ENCODE results near the gene MCM9.

The MCM9 gene

DNA sequence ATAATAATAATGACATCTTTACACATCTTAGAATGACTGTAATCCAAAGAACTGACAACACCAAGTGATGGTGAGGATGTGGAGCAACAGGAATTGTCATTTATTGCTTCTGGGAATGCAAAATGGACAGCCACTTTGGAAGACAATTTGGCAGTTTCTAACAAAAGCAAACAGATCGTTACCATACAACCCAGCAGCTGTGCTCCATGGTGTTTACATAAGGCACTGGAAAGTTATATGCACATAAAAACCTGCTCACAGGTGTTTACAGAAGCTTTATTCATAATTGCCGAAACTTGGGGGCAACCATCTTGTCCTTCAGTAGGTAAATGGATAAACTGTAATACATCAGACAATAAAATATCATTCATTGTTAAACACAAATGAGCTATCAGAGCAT lies 59.3 kb downstream of the MCM9 start:
- Histone ChIP-seq H3K27me3 (ENCODE audit: low read depth, low read length) (no peaks in the 10 kb centered on the region), H4K20me1 (ENCODE audit: insufficient read depth, low read length) (no peaks in the 10 kb centered on the region), H3K4me3 (ENCODE audit: low read length) (no peak overlapping the region), H2AFZ (ENCODE audit: low read depth, low read length) (no peak overlapping the region), H3K79me2 (ENCODE audit: low read length) (peaks cover 13% of the 10 kb centered on the region; the same call in 1 of the 2 replicates), H3K9ac (ENCODE audit: low read length) (no peak overlapping the region), H3K4me1 (ENCODE audit: low read length) (peaks cover 7% of the 10 kb centered on the region), H3K27ac (ENCODE audit: low read length) (no peak overlapping the region), H3K9me3 (ENCODE audit: insufficient read depth, low read length) (no peaks in the 10 kb centered on the region), H3K4me2 (ENCODE audit: low read length) (no peak overlapping the region), H3K36me3 (replicated peaks; ENCODE audit: low read depth, low read length) (no peaks in the 10 kb centered on the region)
- TF ChIP-seq, protein P1, sequence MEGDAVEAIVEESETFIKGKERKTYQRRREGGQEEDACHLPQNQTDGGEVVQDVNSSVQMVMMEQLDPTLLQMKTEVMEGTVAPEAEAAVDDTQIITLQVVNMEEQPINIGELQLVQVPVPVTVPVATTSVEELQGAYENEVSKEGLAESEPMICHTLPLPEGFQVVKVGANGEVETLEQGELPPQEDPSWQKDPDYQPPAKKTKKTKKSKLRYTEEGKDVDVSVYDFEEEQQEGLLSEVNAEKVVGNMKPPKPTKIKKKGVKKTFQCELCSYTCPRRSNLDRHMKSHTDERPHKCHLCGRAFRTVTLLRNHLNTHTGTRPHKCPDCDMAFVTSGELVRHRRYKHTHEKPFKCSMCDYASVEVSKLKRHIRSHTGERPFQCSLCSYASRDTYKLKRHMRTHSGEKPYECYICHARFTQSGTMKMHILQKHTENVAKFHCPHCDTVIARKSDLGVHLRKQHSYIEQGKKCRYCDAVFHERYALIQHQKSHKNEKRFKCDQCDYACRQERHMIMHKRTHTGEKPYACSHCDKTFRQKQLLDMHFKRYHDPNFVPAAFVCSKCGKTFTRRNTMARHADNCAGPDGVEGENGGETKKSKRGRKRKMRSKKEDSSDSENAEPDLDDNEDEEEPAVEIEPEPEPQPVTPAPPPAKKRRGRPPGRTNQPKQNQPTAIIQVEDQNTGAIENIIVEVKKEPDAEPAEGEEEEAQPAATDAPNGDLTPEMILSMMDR (IDR thresholded peaks at IDR 0.05; ENCODE audit: low read depth, low read length), result no peak
- no peak for TF ChIP-seq EZH2phosphoT487 (IDR thresholded peaks at IDR 0.05; ENCODE audit: low read depth)

DNA sequence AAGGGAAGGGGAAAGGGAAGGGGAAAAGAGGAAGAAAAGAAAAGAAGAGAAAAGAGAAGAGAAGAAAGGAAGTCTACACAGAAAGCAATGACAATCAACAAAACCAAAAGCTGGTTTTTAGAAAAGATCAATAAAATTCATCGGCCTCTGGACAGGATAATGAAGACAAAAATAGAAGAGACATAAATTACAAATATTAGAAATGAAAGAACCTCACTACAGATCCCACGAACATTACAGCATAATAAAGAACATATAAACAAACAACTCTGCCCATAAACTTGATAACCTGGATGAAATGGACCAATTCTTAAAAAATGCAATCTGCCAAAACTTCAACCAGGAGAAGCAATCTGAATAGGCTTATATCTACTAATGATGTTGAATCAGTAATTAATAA lies 61.7 kb downstream of the MCM9 start:
- H3K4me2 ChIP-seq (ENCODE audit: low read length), result no peak overlapping the region
- TF ChIP-seq EZH2phosphoT487 (IDR thresholded peaks at IDR 0.05; ENCODE audit: low read depth), result no peak
- TF ChIP-seq, protein P1 (IDR thresholded peaks at IDR 0.05; ENCODE audit: low read depth, low read length), result no peak
- no peaks in the 10 kb centered on the region for H3K27me3 ChIP-seq (ENCODE audit: low read depth, low read length)
- no peaks in the 10 kb centered on the region for H4K20me1 ChIP-seq (ENCODE audit: insufficient read depth, low read length)
- 0 out of 2 replicates have a peak, but pooled peaks cover 12% of the 10 kb centered on the region for H3K79me2 ChIP-seq (ENCODE audit: low read length)
- H3K4me1 ChIP-seq (ENCODE audit: low read length), result no peaks in the 10 kb centered on the region
- H3K9ac ChIP-seq (ENCODE audit: low read length), result no peak overlapping the region
- H2AFZ ChIP-seq (ENCODE audit: low read depth, low read length), result no peak overlapping the region
- no peaks in the 10 kb centered on the region for H3K9me3 ChIP-seq (ENCODE audit: insufficient read depth, low read length)
- no peak overlapping the region for H3K27ac ChIP-seq (ENCODE audit: low read length)
- H3K4me3 ChIP-seq (ENCODE audit: low read length), result no peak overlapping the region
- H3K36me3 ChIP-seq (replicated peaks; ENCODE audit: low read depth, low read length), result no peaks in the 10 kb centered on the region

DNA sequence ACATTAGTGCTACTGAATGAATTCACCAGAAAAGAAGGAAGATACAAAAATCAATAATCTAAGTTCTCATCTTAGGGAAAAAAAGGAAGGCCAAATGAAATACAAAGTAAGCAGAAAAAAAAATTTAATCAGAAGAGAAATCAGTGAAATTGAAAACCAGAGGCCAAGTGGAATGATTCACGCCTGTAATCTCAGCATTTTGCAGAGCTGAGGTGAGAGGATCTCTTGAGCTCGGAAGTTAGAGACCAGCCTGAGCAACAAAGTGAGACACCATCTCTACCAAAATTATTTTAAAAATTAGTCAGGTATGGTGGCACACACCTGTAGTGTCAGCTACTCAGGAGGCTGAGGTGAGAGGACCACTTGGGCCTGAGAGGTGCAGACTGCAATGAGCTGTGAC lies 62.2 kb downstream of the MCM9 start:
- H3K4me3 ChIP-seq (ENCODE audit: low read length), result no peak overlapping the region
- 0 out of 2 replicates have a peak, but pooled peaks cover 12% of the 10 kb centered on the region for H3K79me2 ChIP-seq (ENCODE audit: low read length)
- no peaks in the 10 kb centered on the region for H3K4me1 ChIP-seq (ENCODE audit: low read length)
- no peak overlapping the region for H3K9ac ChIP-seq (ENCODE audit: low read length)
- no peaks in the 10 kb centered on the region for H4K20me1 ChIP-seq (ENCODE audit: insufficient read depth, low read length)
- H3K9me3 ChIP-seq (ENCODE audit: insufficient read depth, low read length), result no peaks in the 10 kb centered on the region
- no peak overlapping the region for H3K27ac ChIP-seq (ENCODE audit: low read length)
- H2AFZ ChIP-seq (ENCODE audit: low read depth, low read length), result no peak overlapping the region
- H3K36me3 ChIP-seq (replicated peaks; ENCODE audit: low read depth, low read length), result no peaks in the 10 kb centered on the region
- TF ChIP-seq, protein P1 (IDR thresholded peaks at IDR 0.05; ENCODE audit: low read depth, low read length), result no peak
- no peak for TF ChIP-seq EZH2phosphoT487 (IDR thresholded peaks at IDR 0.05; ENCODE audit: low read depth)
- no peaks in the 10 kb centered on the region for H3K27me3 ChIP-seq (ENCODE audit: low read depth, low read length)
- no peak overlapping the region for H3K4me2 ChIP-seq (ENCODE audit: low read length)

DNA sequence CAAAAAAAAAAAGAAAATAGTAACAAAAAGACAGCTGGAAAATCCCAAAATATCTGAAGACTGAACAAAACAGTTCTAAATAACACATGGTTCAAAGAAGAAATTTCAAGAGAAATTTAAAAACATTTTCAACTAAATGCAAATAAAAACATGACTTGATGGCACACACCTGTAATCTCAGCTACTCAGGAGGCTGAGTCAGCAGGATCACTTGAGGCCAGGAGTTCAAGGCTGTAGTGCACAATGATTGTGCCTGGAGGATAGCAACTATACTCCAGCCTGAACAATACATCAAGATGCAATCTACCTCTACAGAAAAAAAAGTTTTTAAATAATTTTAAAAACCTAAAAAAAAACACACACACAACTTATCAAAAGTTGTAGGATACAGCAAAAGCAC lies 62.6 kb downstream of the MCM9 start:
- Histone ChIP-seq H3K79me2 (ENCODE audit: low read length) (0 out of 2 replicates have a peak, but pooled peaks cover 12% of the 10 kb centered on the region), H3K36me3 (replicated peaks; ENCODE audit: low read depth, low read length) (no peaks in the 10 kb centered on the region), H3K27me3 (ENCODE audit: low read depth, low read length) (no peaks in the 10 kb centered on the region), H3K9ac (ENCODE audit: low read length) (no peak overlapping the region), H3K9me3 (ENCODE audit: insufficient read depth, low read length) (no peaks in the 10 kb centered on the region), H3K4me1 (ENCODE audit: low read length) (no peaks in the 10 kb centered on the region), H2AFZ (ENCODE audit: low read depth, low read length) (no peak overlapping the region), H3K4me3 (ENCODE audit: low read length) (no peak overlapping the region), H4K20me1 (ENCODE audit: insufficient read depth, low read length) (no peaks in the 10 kb centered on the region), H3K4me2 (ENCODE audit: low read length) (no peak overlapping the region), H3K27ac (ENCODE audit: low read length) (no peak overlapping the region)
- TF ChIP-seq, protein P1 (IDR thresholded peaks at IDR 0.05; ENCODE audit: low read depth, low read length), result no peak
- no peak for TF ChIP-seq EZH2phosphoT487 (IDR thresholded peaks at IDR 0.05; ENCODE audit: low read depth)
